ENCODE results near the gene FAP.

GRCh38 chr2:162282765-162283425, 39.6 kb upstream of the FAP start:
- TF ChIP-seq TAF1 (IDR thresholded peaks at IDR 0.05; ENCODE audit: borderline replicate concordance, insufficient read depth, low read length) = no peak
- TF ChIP-seq POLR2AphosphoS5 (IDR thresholded peaks at IDR 0.05; ENCODE audit: low read depth, low read length) = no peak
- no peak for TF ChIP-seq REST (IDR thresholded peaks at IDR 0.05; ENCODE audit: insufficient read depth in 1 of 2, low read depth in 2 of 2, low read length in 2 of 2)
- TF ChIP-seq SIN3A (IDR thresholded peaks at IDR 0.05; ENCODE audit: borderline replicate concordance, insufficient read depth, low read length) = no peak
- TF ChIP-seq FOXP2 (optimal IDR thresholded peaks at IDR 0.05; ENCODE audit: borderline replicate concordance, extremely low read depth, extremely low read length, insufficient read depth) = no peak
